Caco-2 (cell line): ENCODE measurements around the gene BRSK2. TPM values are rescaled to one million over a fixed set of nuclear protein-coding genes. Genes with fewer than 3 reads are reported as not detected.
"Not testable (repeated sequence)": the region's sequence is repeated elsewhere in the genome, so short reads cannot be mapped to it uniquely, and the experiment has no call there.

Source experiments
- BruUV-seq: library from RNA; stranded (reverse); fragments of 400-500 nt; replicated peaks from 2 replicates; lab custom pipeline; 2021; lab: Mats Ljungman, UMichigan
- CTCF ChIA-PET: fragments of 300-600 bp; sonication (Branson Sonifier 250); formaldehyde crosslinking; loops from one replicate; lab custom pipeline; 2022; ENCODE audit warnings: antibody characterized with exemption; lab: Charles Lee
- POLR2A ChIA-PET: fragments of 300-600 bp; sonication (Branson Sonifier 250); formaldehyde crosslinking; loops from one replicate; lab custom pipeline; 2022; ENCODE audit warnings: antibody characterized with exemption; lab: Charles Lee
- DNase-seq, 2 experiments: peaks; one replicate each; pipeline versions ENCODE4 v3.0.0 to v3.0.0-alpha.2; 2020 to 2022
- H3K27me3 ChIP-seq: replicated peaks from 2 replicates; pipeline ENCODE4 v1.6.0; 2011; ENCODE audit warnings: low read length; ENCODE audit not compliant: control insufficient read depth, insufficient read depth
- H3K36me3 ChIP-seq: 2 replicates; pipeline ENCODE4 v1.5.1; 2011; ENCODE audit warnings: low read length; ENCODE audit not compliant: control insufficient read depth, insufficient read depth
- H3K4me1 ChIP-seq: fragments of 250-450 bp; sonication (Bioruptor Pico); 2 replicates; pipeline ENCODE4 v1.5.1; 2020; ENCODE audit warnings: mild to moderate bottlenecking
- H3K4me3 ChIP-seq: 2 replicates; pipeline ENCODE4 v1.5.1; 2011; ENCODE audit warnings: low read depth, mild to moderate bottlenecking, control low read depth, low read length
- H3K9me3 ChIP-seq: fragments of 250-450 bp; sonication (Bioruptor Pico); 2 replicates; pipeline ENCODE4 v1.5.1; 2020; ENCODE audit warnings: mild to moderate bottlenecking, moderate library complexity
- H3K27ac Mint-ChIP-seq: one replicate; pipeline ENCODE4 v1.8.0; 2022; ENCODE audit warnings: mixed read lengths; ENCODE audit not compliant: unreplicated experiment
- H3K27me3 Mint-ChIP-seq: one replicate; pipeline ENCODE4 v1.8.0; 2022; ENCODE audit warnings: mixed read lengths; ENCODE audit not compliant: insufficient read depth, unreplicated experiment
- H3K36me3 Mint-ChIP-seq: one replicate; pipeline ENCODE4 v1.8.0; 2022; ENCODE audit warnings: mild to moderate bottlenecking, mixed read lengths; ENCODE audit not compliant: insufficient read depth, unreplicated experiment
- H3K4me1 Mint-ChIP-seq: one replicate; pipeline ENCODE4 v1.8.0; 2022; ENCODE audit warnings: low read depth, mixed read lengths; ENCODE audit not compliant: unreplicated experiment
- H3K4me3 Mint-ChIP-seq: one replicate; pipeline ENCODE4 v1.8.0; 2022; ENCODE audit warnings: mild to moderate bottlenecking, moderate library complexity, mixed read lengths; ENCODE audit not compliant: unreplicated experiment
- H3K9me3 Mint-ChIP-seq: one replicate; pipeline ENCODE4 v1.8.0; 2022; ENCODE audit warnings: mixed read lengths; ENCODE audit not compliant: unreplicated experiment
- CTCF ChIP-seq, 2 experiments: fragments of 200-600 bp in 1 of 2; IDR thresholded peaks; 1 replicate in 1 of 2; 2 replicates in 1 of 2; pipeline versions ENCODE4 v1.5.1 to v1.8.0; 2011 to 2022; ENCODE audit warnings: antibody characterized with exemption in 1 of 2, control low read depth in 1 of 2, inconsistent platforms in 1 of 2, low read depth in 1 of 2, low read length in 1 of 2, mild to moderate bottlenecking in 1 of 2, moderate library complexity in 1 of 2; ENCODE audit not compliant: insufficient read depth in 1 of 2, severe bottlenecking in 1 of 2, unreplicated experiment in 1 of 2
- intact Hi-C: fragments of 100-400 bp; cut with micrococcal nuclease; formaldehyde crosslinking; loops from one replicate; pipeline ENCODE4 v1.10.0; 2022; ENCODE audit not compliant: unreplicated experiment
- total RNA-seq: library from RNA; stranded (reverse); gene quantifications from 2 replicates; pipeline ENCODE4 v1.2.3, GENCODE V29; 2022

Gene BRSK2
- total RNA-seq, 1 experiment from 2014 or later = 32.8 TPM

- Mint-ChIP-seq H3K27ac (no peak overlapping the region), H3K36me3 (peaks cover 4% of the 10 kb centered on the region), H3K4me3 (no peak overlapping the region), H3K27me3 (no peaks in the 10 kb centered on the region), H3K4me1 (peaks cover 12% of the 10 kb centered on the region), H3K9me3 (no peaks in the 10 kb centered on the region)
- Histone ChIP-seq H3K36me3 (no peaks in the 10 kb centered on the region), H3K27me3 (no peaks in the 10 kb centered on the region), H3K9me3 (no peaks in the 10 kb centered on the region), H3K4me3 (no peak overlapping the region), H3K4me1 (no peaks in the 10 kb centered on the region)
- no peak for DNase-seq
- BruUV-seq = no TSS peak
- intact Hi-C loops = no loop called here
- ChIA-PET CTCF (no interaction called here), POLR2A (interaction anchor here (0.5 kb wide), 1 partner anchor 48 kb away, joined by 8 read pairs; no protein-coding TSS in a partner anchor)
- no peak for TF ChIP-seq CTCF (IDR thresholded peaks at IDR 0.05; ENCODE audit: insufficient read depth in 1 of 2, low read depth in 1 of 2, low read length in 1 of 2, severe bottlenecking in 1 of 2, unreplicated experiment in 1 of 2)
Observed at GRCh38 chr11:1509626-1510255, 120.0 kb downstream of the BRSK2 start.

- DNase-seq, H3K27me3 ChIP-seq, H3K4me3 ChIP-seq, H3K4me1 ChIP-seq, BruUV-seq, H3K36me3 Mint-ChIP-seq, H3K27ac Mint-ChIP-seq, H3K36me3 ChIP-seq, H3K4me3 Mint-ChIP-seq, intact Hi-C loops, H3K27me3 Mint-ChIP-seq, H3K9me3 Mint-ChIP-seq, H3K9me3 ChIP-seq, CTCF ChIA-PET: not testable (repeated sequence)
- POLR2A ChIA-PET = interaction anchor here (0.5 kb wide), 1 partner anchor 49 kb away, joined by 8 read pairs; no protein-coding TSS in a partner anchor
- peaks cover 12% of the 10 kb centered on the region for H3K4me1 Mint-ChIP-seq
Observed at GRCh38 chr11:1510351-1510750, 120.6 kb downstream of the BRSK2 start.

GRCh38 chr11:1510928-1511327 lies 121.2 kb downstream of the BRSK2 start:
- Mint-ChIP-seq H3K27me3 (no peaks in the 10 kb centered on the region), H3K27ac (no peak overlapping the region)

More at GRCh38 chr11:1510928-1511327, 121.2 kb downstream of the BRSK2 start:
- peaks cover 12% of the 10 kb centered on the region for H3K4me1 Mint-ChIP-seq
- Histone ChIP-seq H3K9me3 (no peaks in the 10 kb centered on the region), H3K4me3 (no peak overlapping the region), H3K4me1 (no peaks in the 10 kb centered on the region), H3K27me3 (no peaks in the 10 kb centered on the region), H3K36me3 (no peaks in the 10 kb centered on the region)
- no peak for DNase-seq
- no peaks in the 10 kb centered on the region for H3K9me3 Mint-ChIP-seq
- intact Hi-C loops = no loop called here
- no peak for TF ChIP-seq CTCF (IDR thresholded peaks at IDR 0.05; ENCODE audit: insufficient read depth in 1 of 2, low read depth in 1 of 2, low read length in 1 of 2, severe bottlenecking in 1 of 2, unreplicated experiment in 1 of 2)
- H3K4me3 Mint-ChIP-seq = no peak overlapping the region
- ChIA-PET CTCF (no interaction called here), POLR2A (no interaction called here)
- H3K36me3 Mint-ChIP-seq = peaks cover 4% of the 10 kb centered on the region
- BruUV-seq = no TSS peak
